Liver (tissue), 9 donors: Measurements from ENCODE around the gene KDM5B. TPM values are rescaled to one million over a fixed set of nuclear protein-coding genes. Genes with fewer than 3 reads are reported as not detected.

Source experiments
- DNase-seq: peaks from one replicate; pipeline ENCODE4 v3.0.0-alpha.2; 2017; ENCODE audit warnings: low spot score
- H3K27ac ChIP-seq, 2 donors: one replicate each; pipeline ENCODE4 v1.7.0; 2013; ENCODE audit warnings: inconsistent platforms in 2 of 2, low read length in 2 of 2, control low read depth in 1 of 2, low read depth in 1 of 2, mild to moderate bottlenecking in 1 of 2
- H3K27me3 ChIP-seq, 4 donors: one replicate each; pipeline versions ENCODE4 v1.6.1 to v1.7.0; 2013; ENCODE audit warnings: low read length in 3 of 4, inconsistent platforms in 1 of 4, mild to moderate bottlenecking in 1 of 4, moderate library complexity in 1 of 4; ENCODE audit not compliant: control insufficient read depth in 4 of 4, insufficient read depth in 4 of 4
- H3K36me3 ChIP-seq, 4 donors: one replicate each; pipeline versions ENCODE4 v1.6.1 to v1.7.0; 2013; ENCODE audit warnings: low read length in 3 of 4, mild to moderate bottlenecking in 3 of 4, low read depth in 1 of 4, moderate library complexity in 1 of 4; ENCODE audit not compliant: control insufficient read depth in 4 of 4, insufficient read depth in 3 of 4
- H3K4me1 ChIP-seq, 4 donors: one replicate each; pipeline versions ENCODE4 v1.6.1 to v1.7.0; 2013; ENCODE audit warnings: low read length in 3 of 4, mild to moderate bottlenecking in 3 of 4, moderate library complexity in 1 of 4; ENCODE audit not compliant: control insufficient read depth in 4 of 4, insufficient read depth in 4 of 4
- H3K4me3 ChIP-seq, 3 donors: one replicate each; pipeline versions ENCODE4 v1.6.1 to v1.7.0; 2013; ENCODE audit warnings: low read length in 3 of 3, control low read depth in 1 of 3, low read depth in 1 of 3, mild to moderate bottlenecking in 1 of 3
- H3K9ac ChIP-seq, 2 donors: one replicate each; pipeline ENCODE4 v1.7.0; 2013; ENCODE audit warnings: low read length in 2 of 2, mild to moderate bottlenecking in 2 of 2, moderate library complexity in 2 of 2, control low read depth in 1 of 2, low read depth in 1 of 2
- H3K9me3 ChIP-seq, 4 donors: one replicate each; pipeline versions ENCODE4 v1.6.1 to v1.7.0; 2013; ENCODE audit warnings: low read length in 3 of 4; ENCODE audit not compliant: control insufficient read depth in 4 of 4
- ATF3 ChIP-seq: IDR thresholded peaks from 2 replicates; pipeline ENCODE4 v1.6.1; 2016; ENCODE audit warnings: antibody characterized with exemption
- CTCF ChIP-seq: fragments of 150-350 bp; IDR thresholded peaks from 2 replicates; pipeline ENCODE4 v1.5.1; 2017; ENCODE audit warnings: improper control_type of control experiment, low read depth, low read length; ENCODE audit not compliant: missing input control
- EGR1 ChIP-seq, 2 donors: IDR thresholded peaks; 2 replicates each; pipeline ENCODE4 v1.6.1; 2016 to 2018; ENCODE audit warnings: antibody characterized with exemption in 2 of 2, low read depth in 2 of 2
- FOXA1 ChIP-seq: IDR thresholded peaks from 2 replicates; pipeline ENCODE4 v1.6.1; 2016; ENCODE audit warnings: antibody characterized with exemption
- FOXA2 ChIP-seq: IDR thresholded peaks from 2 replicates; pipeline ENCODE4 v1.6.1; 2016; ENCODE audit warnings: antibody characterized with exemption
- GABPA ChIP-seq, 2 donors: IDR thresholded peaks in 1 of 2; conservative IDR thresholded peaks in 1 of 2; 2 replicates each; pipeline ENCODE4 v1.6.1; 2016; ENCODE audit warnings: antibody characterized with exemption in 2 of 2, mild to moderate bottlenecking in 1 of 2, moderate library complexity in 1 of 2
- HNF4A ChIP-seq, 2 donors: conservative IDR thresholded peaks; 2 replicates each; pipeline ENCODE4 v1.6.1; 2016; ENCODE audit warnings: antibody characterized with exemption in 2 of 2, mild to moderate bottlenecking in 2 of 2
- HNF4G ChIP-seq: IDR thresholded peaks from 2 replicates; pipeline ENCODE4 v1.6.1; 2016; ENCODE audit warnings: antibody characterized with exemption
- JUND ChIP-seq, 2 donors: IDR thresholded peaks; 2 replicates each; pipeline ENCODE4 v1.6.1; 2016; ENCODE audit warnings: antibody characterized with exemption in 2 of 2
- MAX ChIP-seq: IDR thresholded peaks from 2 replicates; pipeline ENCODE4 v1.6.1; 2016; ENCODE audit warnings: antibody characterized with exemption
- NR2F2 ChIP-seq: IDR thresholded peaks from 2 replicates; pipeline ENCODE4 v1.6.1; 2016; ENCODE audit warnings: antibody characterized with exemption
- RAD21 ChIP-seq, 2 donors: IDR thresholded peaks; 2 replicates each; pipeline ENCODE4 v1.6.1; 2016; ENCODE audit warnings: antibody characterized with exemption in 2 of 2, mild to moderate bottlenecking in 2 of 2
- REST ChIP-seq: IDR thresholded peaks from 2 replicates; pipeline ENCODE4 v1.6.1; 2016; ENCODE audit warnings: antibody characterized with exemption, mild to moderate bottlenecking
- RXRA ChIP-seq, 2 donors: IDR thresholded peaks; 2 replicates each; pipeline ENCODE4 v1.6.1; 2017 to 2018; ENCODE audit warnings: antibody characterized with exemption in 2 of 2, mild to moderate bottlenecking in 1 of 2
- SP1 ChIP-seq: IDR thresholded peaks from 2 replicates; pipeline ENCODE4 v1.6.1; 2018; ENCODE audit warnings: antibody characterized with exemption, mild to moderate bottlenecking
- TAF1 ChIP-seq: conservative IDR thresholded peaks from 2 replicates; pipeline ENCODE4 v1.6.1; 2016; ENCODE audit warnings: antibody characterized with exemption, mild to moderate bottlenecking
- YY1 ChIP-seq: IDR thresholded peaks from 2 replicates; pipeline ENCODE4 v1.6.1; 2016; ENCODE audit warnings: antibody characterized with exemption, mild to moderate bottlenecking
- ZBTB33 ChIP-seq: IDR thresholded peaks from 2 replicates; pipeline ENCODE4 v1.6.1; 2016; ENCODE audit warnings: antibody characterized with exemption
- WGBS: extraction: QIAGEN DNeasy Blood & Tissue Kit; methylation state at CpG from one replicate; pipeline ENCODE4 v1.1.7; 2013; 5-methylcytosine and 5-hydroxymethylcytosine counted together
- polyA plus RNA-seq, 2 donors: library from polyadenylated mRNA; stranded (reverse) in 1 of 2; unstranded in 1 of 2; fragments of 200-250 nt in 1 of 2; fragments of >200 nt in 1 of 2; fragmentation: Nextera tagmentation in 1 of 2; extraction: Ambion mirVana in 1 of 2; gene quantifications; one replicate each; pipeline versions ENCODE4 v1.2.1 to v1.2.3, GENCODE V29; 2013 to 2015
- total RNA-seq, 2 donors: library from RNA; depleted of rRNA; stranded (reverse); fragments of >200 nt; gene quantifications; one replicate each; pipeline ENCODE4 v1.2.3, GENCODE V29; 2014
- donor health status: healthy.
- donor health status: healthy.
- donor health status: healthy.
- donor health status: healthy.
- donor health status: healthy.

Gene KDM5B
- total and polyA plus RNA-seq, 4 donors: 3.4 to 33.7 (median 14.8) TPM

- TF ChIP-seq HNF4A (conservative IDR thresholded peaks at IDR 0.05): no peak
- no peak for TF ChIP-seq SP1
- TF ChIP-seq FOXA2: no peak
- TF ChIP-seq FOXA1: no peak
- TF ChIP-seq YY1: no peak
- no peak for TF ChIP-seq NR2F2
- no peak for TF ChIP-seq ATF3
- no peak for TF ChIP-seq GABPA (IDR thresholded peaks at IDR 0.05 in 1 of 2, conservative IDR thresholded peaks at IDR 0.05 in 1 of 2)
- TF ChIP-seq EGR1 (IDR thresholded peaks at IDR 0.05; ENCODE audit: low read depth in 2 of 2): no peak
- no peak for TF ChIP-seq CTCF
- TF ChIP-seq TAF1: no peak
- no peak for TF ChIP-seq JUND (IDR thresholded peaks at IDR 0.05)
- TF ChIP-seq MAX: no peak
- no peak for TF ChIP-seq ZBTB33
- no peak for TF ChIP-seq RAD21 (IDR thresholded peaks at IDR 0.05)
- TF ChIP-seq REST: no peak
- TF ChIP-seq RXRA (IDR thresholded peaks at IDR 0.05): no peak
- TF ChIP-seq HNF4G: no peak
- Histone ChIP-seq H3K4me1 (no peaks in the 10 kb centered on the region), H3K9ac (no peak overlapping the region), H3K9me3 (no peaks in the 10 kb centered on the region), H3K4me3 (no peak overlapping the region), H3K27me3 (peaks cover 0 to 9% (median 2%) of the 10 kb centered on the region in 4 donors), H3K27ac (no peak overlapping the region), H3K36me3 (no peaks in the 10 kb centered on the region)
- whole genome bisulfite sequencing: 67% methylated on average over 8 of the region's 8 CpGs
- no peak for DNase-seq
Observed at GRCh38 chr1:202698276-202698675, 109.9 kb downstream of the KDM5B start.
